GM19438 (cell line): ENCODE measurements around the gene NAV3.

Experiments
- ATAC-seq: cut with Tn5 transposase; IDR thresholded peaks from one replicate; pipeline ENCODE4 v1.9.1; 2021; ENCODE audit warnings: low read depth; ENCODE audit not compliant: unreplicated experiment

The NAV3 gene

GRCh38 chr12:77830583-77831351 lies at the start of gene NAV3:
TSS of gene NAV3 (plus strand) at chr12:77830894. CDS start at chr12:77831462, 568 bp downstream.
- no peak for ATAC-seq

- ATAC-seq, result no peak
Observed at GRCh38 chr12:77782034-77782433, 48.7 kb upstream of the NAV3 start.

- no peak for ATAC-seq
Observed at GRCh38 chr12:77782766-77783165, 47.9 kb upstream of the NAV3 start.

- ATAC-seq, result no peak
Observed at GRCh38 chr12:77785211-77785610, 45.5 kb upstream of the NAV3 start.

- no peak for ATAC-seq
Observed at GRCh38 chr12:77786675-77787074, 44.0 kb upstream of the NAV3 start.

GRCh38 chr12:77788231-77789168 lies 42.2 kb upstream of the NAV3 start:
- no peak for ATAC-seq

GRCh38 chr12:77795699-77796098 lies 35.0 kb upstream of the NAV3 start:
- no peak for ATAC-seq

- no peak for ATAC-seq
Observed at GRCh38 chr12:77796775-77797174, 33.9 kb upstream of the NAV3 start.

- no peak for ATAC-seq
Observed at GRCh38 chr12:77800501-77800900, 30.2 kb upstream of the NAV3 start.

GRCh38 chr12:77808534-77808933 lies 22.2 kb upstream of the NAV3 start:
- no peak for ATAC-seq

- no peak for ATAC-seq
Observed at GRCh38 chr12:77813558-77813957, 17.1 kb upstream of the NAV3 start.

- ATAC-seq, result no peak
Observed at GRCh38 chr12:77814386-77814785, 16.3 kb upstream of the NAV3 start.

- no peak for ATAC-seq
Observed at GRCh38 chr12:77816196-77816595, 14.5 kb upstream of the NAV3 start.

GRCh38 chr12:77817276-77817675 lies 13.4 kb upstream of the NAV3 start:
- ATAC-seq, result no peak

- ATAC-seq, result no peak
Observed at GRCh38 chr12:77818351-77818750, 12.3 kb upstream of the NAV3 start.

GRCh38 chr12:77821699-77822203 lies 8.9 kb upstream of the NAV3 start:
- ATAC-seq, result no peak

GRCh38 chr12:77833329-77833728 lies 2.6 kb downstream of the NAV3 start:
- ATAC-seq, result no peak

GRCh38 chr12:77834618-77835017 lies 3.9 kb downstream of the NAV3 start:
- ATAC-seq, result no peak

GRCh38 chr12:77835969-77836368 lies 5.3 kb downstream of the NAV3 start:
- ATAC-seq, result no peak

- ATAC-seq, result no peak
Observed at GRCh38 chr12:77837876-77838291, 7.2 kb downstream of the NAV3 start.

- ATAC-seq, result no peak
Observed at GRCh38 chr12:77841521-77841920, 10.8 kb downstream of the NAV3 start.
